Midbrain (tissue), 1 donor: ENCODE data around the gene GNG3.
A peak's percentile ranks its signal among the peaks of the same experiment; 100 is the strongest.
"Not testable (repeated sequence)": the region's sequence is repeated elsewhere in the genome, so short reads cannot be mapped to it uniquely, and the experiment has no call there.

Source experiments
- DNase-seq: peaks from one replicate; lab custom pipeline; 2025; lab: John Stamatoyannopoulos, UW

The GNG3 gene

GRCh38 chr11:62716816-62717215 is 9.3 kb downstream of the GNG3 start:
- DNase-seq, result no peak

DNA sequence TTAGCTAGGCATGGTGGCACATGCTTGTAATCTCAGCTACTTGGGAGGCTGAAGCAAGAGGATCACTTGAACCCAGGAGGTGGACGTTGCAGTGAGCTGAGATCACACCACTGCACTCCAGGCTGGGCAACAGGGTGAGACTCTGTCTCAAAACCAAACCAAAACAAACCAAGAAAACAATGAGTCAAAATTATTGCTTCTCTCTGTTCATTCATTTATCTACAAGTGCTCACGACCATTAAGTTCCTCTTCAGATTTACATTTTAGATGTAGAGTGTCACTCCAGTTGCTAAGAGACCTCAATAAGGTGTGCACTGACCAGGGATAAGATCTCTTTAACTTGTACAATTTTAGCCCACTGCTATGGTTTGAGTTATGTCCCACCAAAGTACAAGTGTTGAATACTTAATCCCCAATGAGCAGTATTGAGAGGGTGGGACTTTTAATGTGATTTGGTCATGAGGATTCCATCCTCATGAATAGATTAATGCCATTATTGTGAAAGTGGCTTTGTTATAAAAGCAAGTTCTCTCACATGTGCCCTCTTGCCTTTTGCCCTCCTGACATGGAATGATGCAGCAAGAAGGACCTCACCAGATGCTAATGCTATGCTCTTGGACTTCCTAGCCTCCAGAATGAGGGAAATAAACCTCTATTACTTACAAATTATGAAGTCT is 12.0 kb downstream of the GNG3 start:
- no peak for DNase-seq

GRCh38 chr11:62721994-62722393 is 14.5 kb downstream of the GNG3 start:
- DNase-seq, result no peak

DNA sequence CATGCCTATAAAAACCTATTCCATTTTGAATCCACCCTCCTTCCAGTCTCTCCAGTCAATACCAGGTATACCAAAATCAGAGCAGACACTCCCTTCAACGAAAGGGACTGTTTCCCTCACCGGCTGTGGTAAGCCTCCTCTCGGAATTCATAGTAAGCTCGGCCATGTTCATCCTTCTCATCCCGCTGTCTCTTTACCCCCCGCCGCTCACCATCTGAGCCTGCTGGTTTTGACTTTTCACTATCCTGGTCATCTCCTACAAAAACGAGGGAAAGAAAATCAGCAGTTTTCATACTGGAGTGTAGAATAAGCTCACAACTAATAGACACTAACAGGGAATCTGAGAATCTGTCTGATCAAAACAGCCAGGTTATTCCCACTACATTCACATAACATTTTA is 16.7 kb downstream of the GNG3 start:
- no peak for DNase-seq

DNA sequence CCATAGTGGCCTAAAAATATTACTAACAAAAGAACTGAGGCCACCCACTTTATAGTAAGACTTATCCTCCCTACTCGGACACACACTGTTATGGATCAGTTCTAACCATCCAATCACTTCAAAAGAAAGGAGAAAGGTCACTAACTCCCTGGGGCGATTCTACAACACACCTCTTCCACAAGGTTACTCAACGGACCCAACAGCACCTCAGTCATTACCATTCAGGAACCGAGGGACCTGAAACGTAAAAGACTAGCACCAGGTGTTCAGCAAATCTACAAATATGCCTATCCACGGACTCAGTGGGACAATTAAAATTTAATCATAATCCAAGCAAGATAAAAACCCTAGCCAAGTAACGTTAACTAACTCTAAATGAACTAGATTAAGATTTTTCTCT is 18.2 kb downstream of the GNG3 start:
- DNase-seq, result no peak

DNA sequence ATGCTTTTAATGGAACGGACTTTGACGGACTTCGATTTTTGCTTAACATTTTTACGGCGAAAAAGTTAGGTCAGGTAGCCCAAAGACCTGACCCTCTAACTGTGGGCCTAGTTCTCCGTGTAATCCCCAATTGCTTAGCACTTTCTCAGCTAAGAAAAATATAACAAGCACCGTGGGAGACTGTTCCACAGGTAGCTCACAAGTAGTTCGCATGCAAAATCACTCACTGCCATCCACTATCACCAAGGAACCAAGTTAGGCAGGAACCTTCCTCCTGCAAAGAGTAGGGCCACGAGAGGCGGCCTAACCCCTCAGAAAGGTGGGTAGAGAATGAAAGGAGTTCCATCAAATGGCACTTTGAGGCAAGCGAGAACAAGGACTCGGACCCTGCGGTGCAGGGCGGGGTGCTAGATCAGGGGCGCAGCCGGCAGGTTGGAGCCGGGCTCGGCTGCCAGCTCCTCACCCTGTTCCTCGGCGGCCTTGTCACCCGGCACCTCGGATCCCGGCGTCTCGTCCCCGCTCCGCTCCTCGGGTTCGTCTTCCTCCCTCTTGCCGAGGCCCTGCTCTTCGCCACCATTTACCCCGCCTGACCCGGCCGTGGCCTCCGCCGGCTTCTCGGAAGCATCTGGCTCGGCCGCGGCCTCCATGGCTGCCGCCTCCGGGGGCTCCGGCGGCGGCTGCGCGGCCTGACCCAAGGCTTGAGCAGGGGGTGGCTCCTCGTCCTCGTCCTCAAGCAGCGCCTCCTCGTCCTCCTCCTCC is 18.9 kb downstream of the GNG3 start:
- no peak for DNase-seq

DNA sequence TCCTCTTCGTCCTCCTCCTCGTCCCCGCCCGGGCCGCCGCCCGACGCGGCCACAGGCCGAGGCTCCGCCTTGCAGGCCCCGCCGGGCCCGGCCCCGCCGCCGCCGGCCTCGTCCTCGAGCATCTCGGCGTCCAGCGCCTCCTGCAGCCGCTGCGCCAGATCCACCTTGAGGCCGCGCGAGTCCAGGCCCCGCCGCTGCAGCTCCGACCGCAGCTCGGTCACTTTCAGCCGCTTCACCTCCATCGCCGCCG is 19.4 kb downstream of the GNG3 start:
- no peak for DNase-seq

GRCh38 chr11:62727165-62727871 is 19.8 kb downstream of the GNG3 start, which contains the start of gene HNRNPUL2:
Gene HNRNPUL2, minus strand, starts transcription at chr11:62727457. Its CDS starts 301 bp downstream, at chr11:62727156.
- peak; percentile 99 for DNase-seq

- peak; percentile 96 for DNase-seq
These were observed 20.3 kb downstream of the GNG3 start for GRCh38 chr11:62727872-62728170.

DNA sequence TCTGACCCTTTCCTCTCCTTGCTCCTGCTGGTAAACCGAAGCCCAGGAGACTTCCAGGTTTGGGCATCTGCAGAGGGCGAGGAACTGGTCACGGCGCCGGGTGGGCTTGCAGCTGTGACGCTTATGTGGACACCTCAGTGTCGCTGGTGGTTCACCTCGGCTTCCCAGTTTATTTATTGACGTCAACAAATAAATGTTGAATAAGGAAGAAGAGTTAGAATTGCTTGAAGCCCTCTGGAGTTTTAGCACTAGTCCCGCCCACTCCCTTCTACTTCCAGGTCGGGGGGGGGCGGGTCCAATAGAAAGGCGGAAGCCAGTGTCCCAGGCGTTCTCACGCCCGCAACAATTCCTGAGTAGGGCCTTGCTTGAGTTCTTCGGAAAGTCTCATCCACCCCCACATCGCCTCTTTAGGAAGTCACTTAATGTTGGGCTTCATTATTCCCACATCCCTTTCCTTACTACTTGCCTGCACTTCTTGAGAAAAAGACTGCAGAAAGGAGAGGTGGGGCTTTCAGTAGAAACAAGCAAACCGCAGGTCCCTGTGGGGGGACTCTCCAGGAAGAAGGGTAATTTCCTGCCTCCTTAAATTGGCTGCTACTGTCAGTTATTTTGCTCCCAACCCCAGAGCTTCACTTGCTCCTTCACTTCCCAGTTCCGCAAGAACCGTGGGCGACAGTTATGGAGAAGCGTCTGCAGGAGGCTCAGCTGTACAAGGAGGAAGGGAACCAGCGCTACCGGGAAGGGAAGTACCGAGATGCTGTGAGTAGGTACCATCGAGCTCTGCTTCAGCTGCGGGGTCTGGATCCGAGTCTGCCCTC is 20.9 kb downstream of the GNG3 start, which contains the start of gene TTC9C:
Gene TTC9C (plus strand): TSS at position 316 of the 818 bp plus-strand sequence. CDS start 363 bp downstream, at position 679.
- DNase-seq, result peak; percentile 89

DNA sequence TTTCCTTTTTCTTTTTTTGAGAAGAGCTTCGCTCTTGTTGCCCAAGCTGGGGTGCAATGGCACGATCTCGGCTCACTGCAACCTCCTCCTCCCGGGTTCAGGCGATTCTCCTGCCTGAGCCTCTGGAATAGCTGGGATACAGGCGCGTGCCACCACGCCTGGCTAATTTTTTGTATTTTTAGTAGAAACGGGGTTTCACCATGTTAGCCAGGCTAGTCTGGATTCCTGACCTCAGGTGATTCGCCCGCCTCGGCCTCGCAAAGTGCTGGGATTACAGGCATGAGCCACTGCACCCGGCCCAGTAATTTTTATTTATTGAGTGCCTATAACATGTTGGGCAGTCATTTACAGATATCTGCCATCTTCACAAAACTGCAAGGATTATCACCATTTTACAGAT is 22.6 kb downstream of the GNG3 start:
- not testable (repeated sequence) for DNase-seq

GRCh38 chr11:62732830-62733229 is 25.4 kb downstream of the GNG3 start:
- peak; percentile 20 for DNase-seq

DNA sequence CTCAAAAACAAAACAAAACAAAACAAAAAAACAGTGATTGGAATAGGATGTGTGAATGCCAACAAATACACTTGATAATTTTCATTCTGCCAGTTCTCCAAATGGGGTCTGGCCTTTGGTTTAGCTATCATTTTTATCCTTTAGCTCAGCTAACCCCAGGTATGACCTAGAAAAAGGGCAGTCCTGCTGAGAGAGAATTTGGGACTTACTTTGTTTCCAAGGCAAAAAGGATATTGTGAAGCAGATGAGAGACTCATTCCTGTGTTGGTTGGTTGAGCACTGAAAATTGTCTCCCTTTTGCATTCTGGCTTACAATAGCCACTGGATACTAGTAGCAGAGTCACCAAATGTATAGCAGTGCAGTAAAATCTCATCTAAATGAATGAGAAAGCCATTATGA is 29.7 kb downstream of the GNG3 start:
- DNase-seq, result no peak

- no peak for DNase-seq
These were observed 40.1 kb downstream of the GNG3 start for GRCh38 chr11:62747475-62748160.

DNA sequence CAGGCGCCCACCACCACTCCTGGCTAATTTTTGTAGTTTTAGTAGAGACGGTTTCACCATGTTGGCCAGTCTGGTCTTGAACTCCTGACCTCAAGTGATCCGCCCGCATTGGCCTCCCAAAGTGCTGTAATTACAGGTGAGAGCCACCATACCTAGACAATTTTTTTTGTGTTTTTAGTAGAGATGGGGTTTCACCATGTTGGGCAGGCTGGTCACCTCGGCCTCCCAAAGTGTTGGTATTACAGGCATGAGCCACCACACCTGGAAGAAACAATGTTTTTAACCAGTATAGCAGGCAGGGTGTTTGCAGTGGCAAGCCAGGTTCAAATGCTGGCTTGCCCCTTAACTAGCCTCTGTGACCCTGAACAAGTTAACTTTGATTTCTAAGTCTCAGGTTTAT is 42.5 kb downstream of the GNG3 start:
- not testable (repeated sequence) for DNase-seq

- DNase-seq, result no peak
These were observed 44.8 kb downstream of the GNG3 start for GRCh38 chr11:62752177-62752785.

DNA sequence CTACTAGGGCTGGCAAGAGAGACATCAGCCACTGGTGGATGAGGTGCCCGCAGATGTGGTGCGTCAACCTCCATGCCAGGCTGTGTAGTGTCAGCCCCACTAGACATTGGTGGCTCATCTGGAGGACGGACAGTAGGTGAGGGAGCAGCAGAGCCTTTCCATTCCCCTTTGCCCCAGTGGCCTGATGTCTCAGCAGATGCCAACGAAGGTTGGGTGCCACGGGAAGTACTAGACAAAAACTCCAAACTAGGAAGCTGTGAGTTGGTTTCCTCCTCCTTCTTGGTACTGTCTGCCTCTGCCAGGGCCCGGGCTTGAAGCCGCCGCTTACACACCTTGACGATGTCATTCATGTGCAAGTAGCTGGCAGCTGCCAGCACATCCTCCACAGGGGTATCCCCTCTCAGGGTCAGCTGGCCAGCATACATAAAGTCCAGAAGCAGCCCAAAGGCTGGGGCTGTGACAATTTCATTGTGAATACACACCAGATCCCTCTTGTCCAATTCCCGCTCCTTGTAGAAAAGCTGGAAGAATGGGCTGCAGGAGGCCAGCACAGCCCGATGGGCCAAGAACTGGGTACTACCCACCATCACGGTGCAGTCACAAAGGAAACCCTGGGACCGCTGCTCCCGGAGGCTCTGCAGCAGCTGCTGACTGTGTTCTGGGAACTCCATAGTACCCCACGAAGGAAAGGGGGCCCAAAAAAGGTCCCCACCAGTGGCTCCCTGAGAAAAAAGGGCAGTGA is 45.7 kb downstream of the GNG3 start:
- no peak for DNase-seq

- peak; percentile 98 for DNase-seq
These were observed 46.5 kb downstream of the GNG3 start, which contains the start of gene ZBTB3 for GRCh38 chr11:62753736-62754603. Gene ZBTB3, minus strand, starts transcription at chr11:62754160. Its CDS starts 496 bp downstream, at chr11:62753664.

DNA sequence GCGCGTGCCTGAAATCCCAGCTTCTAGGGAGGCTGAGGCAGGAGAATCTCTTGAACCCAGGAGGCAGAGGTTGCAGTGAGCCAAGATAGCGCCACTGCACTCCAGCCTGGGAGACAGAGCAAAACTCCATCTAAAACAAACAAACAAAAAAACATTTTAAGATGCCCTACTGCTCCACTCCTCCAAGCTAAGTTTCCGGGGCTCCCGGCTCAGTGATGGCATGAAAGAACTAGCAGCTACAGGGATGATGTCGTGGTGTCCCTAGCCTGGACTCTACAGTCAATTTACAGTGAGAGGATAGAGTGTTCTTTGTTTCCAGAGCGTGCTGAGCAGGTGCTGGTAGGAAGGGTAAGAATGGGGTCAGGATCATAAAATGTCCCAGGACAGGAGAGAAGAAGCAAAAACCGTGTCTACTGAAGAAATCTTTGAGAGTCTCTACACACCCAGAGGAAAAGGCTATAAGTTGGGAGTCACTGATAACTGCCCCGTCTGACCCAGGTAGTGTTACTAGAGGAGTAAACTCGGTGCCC is 47.7 kb downstream of the GNG3 start:
- DNase-seq, result no peak
